A549 (cell line): Measurements from ENCODE around the gene COX5B.

Experiments
- FOSL2 ChIP-seq, 2 experiments: fragments of 450-650 bp in 1 of 2; fragments of >200 bp in 1 of 2; sonication (Bioruptor Twin) in 1 of 2; formaldehyde crosslinking; IDR thresholded peaks; 2 replicates each; pipeline versions ENCODE4 v1.5.0 to v1.6.1; 2016 to 2020; ENCODE audit warnings: mild to moderate bottlenecking in 1 of 2, moderate library complexity in 1 of 2
- MYC ChIP-seq: IDR thresholded peaks from 2 replicates; pipeline ENCODE4 v1.6.1; 2012; ENCODE audit warnings: mild to moderate bottlenecking, inconsistent platforms, low read length, improper control_type of control experiment, borderline replicate concordance
- NFE2L2 ChIP-seq: fragments of 150-350 bp; conservative IDR thresholded peaks from 2 replicates; pipeline ENCODE4 v1.6.1; 2014; ENCODE audit warnings: low read length
- POLR2A ChIP-seq: IDR thresholded peaks from 2 replicates; pipeline ENCODE4 v1.6.1; 2012; ENCODE audit warnings: mild to moderate bottlenecking, low read length
- TF ChIP-seq, protein P1 (sequence below): fragments of >200 bp; sonication (Bioruptor Twin); formaldehyde crosslinking; IDR thresholded peaks from 3 replicates; pipeline ENCODE4 v1.5.1; 2016
- TF ChIP-seq, protein P2 (sequence below): fragments of 250-450 bp; sonication (Bioruptor Pico); IDR thresholded peaks from 2 replicates; pipeline ENCODE4 v1.5.0; 2021; ENCODE audit warnings: mild to moderate bottlenecking, moderate library complexity, borderline replicate concordance
- TF ChIP-seq, protein P3 (sequence below): fragments of 200-600 bp; sonication (generic); IDR thresholded peaks from 2 replicates; pipeline ENCODE4 v1.6.1; 2016; ENCODE audit warnings: antibody characterized with exemption, mild to moderate bottlenecking, moderate library complexity

DNA sequence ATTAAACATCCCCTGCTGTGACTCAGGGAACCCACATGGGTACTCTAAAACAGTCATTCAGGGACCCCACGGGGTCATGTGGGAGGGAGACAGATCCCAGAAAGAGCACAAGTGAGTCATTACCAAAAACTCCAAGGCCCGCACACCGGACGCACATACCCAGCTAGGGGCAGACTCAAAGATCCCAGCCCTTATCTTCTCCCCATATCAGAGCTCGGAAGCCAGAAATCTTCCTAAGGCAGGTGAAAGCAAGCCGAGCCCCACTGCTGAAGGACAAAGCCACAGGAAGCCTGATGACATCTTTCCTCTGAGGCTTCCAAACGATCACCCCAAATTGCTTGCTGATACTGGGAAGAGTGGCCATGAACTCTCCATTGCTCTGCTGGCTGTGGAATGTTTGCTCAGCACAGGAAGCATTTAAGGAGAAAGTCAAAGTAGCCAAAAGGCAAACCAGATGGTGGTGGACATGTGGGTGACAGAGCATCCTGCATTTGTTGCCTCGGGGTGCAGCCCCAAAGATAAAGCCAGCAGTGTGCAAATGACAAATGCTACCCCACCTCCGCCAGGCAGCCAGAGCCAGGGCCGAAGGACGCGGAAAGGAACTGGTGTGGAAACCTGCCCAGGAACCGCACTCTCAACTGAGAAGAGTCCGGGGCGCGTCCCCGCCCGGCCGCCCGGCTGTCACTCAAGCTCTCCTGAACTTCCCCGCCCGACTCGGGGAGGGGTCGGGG is 17.2 kb downstream of the COX5B start:
- TF ChIP-seq, protein P1, sequence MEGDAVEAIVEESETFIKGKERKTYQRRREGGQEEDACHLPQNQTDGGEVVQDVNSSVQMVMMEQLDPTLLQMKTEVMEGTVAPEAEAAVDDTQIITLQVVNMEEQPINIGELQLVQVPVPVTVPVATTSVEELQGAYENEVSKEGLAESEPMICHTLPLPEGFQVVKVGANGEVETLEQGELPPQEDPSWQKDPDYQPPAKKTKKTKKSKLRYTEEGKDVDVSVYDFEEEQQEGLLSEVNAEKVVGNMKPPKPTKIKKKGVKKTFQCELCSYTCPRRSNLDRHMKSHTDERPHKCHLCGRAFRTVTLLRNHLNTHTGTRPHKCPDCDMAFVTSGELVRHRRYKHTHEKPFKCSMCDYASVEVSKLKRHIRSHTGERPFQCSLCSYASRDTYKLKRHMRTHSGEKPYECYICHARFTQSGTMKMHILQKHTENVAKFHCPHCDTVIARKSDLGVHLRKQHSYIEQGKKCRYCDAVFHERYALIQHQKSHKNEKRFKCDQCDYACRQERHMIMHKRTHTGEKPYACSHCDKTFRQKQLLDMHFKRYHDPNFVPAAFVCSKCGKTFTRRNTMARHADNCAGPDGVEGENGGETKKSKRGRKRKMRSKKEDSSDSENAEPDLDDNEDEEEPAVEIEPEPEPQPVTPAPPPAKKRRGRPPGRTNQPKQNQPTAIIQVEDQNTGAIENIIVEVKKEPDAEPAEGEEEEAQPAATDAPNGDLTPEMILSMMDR: no peak
- TF ChIP-seq, protein P2, sequence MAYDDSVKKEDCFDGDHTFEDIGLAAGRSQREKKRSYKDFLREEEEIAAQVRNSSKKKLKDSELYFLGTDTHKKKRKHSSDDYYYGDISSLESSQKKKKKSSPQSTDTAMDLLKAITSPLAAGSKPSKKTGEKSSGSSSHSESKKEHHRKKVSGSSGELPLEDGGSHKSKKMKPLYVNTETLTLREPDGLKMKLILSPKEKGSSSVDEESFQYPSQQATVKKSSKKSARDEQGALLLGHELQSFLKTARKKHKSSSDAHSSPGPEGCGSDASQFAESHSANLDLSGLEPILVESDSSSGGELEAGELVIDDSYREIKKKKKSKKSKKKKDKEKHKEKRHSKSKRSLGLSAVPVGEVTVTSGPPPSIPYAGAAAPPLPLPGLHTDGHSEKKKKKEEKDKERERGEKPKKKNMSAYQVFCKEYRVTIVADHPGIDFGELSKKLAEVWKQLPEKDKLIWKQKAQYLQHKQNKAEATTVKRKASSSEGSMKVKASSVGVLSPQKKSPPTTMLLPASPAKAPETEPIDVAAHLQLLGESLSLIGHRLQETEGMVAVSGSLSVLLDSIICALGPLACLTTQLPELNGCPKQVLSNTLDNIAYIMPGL (CRISPR knock-in tag): no peak
- TF ChIP-seq, protein P3, sequence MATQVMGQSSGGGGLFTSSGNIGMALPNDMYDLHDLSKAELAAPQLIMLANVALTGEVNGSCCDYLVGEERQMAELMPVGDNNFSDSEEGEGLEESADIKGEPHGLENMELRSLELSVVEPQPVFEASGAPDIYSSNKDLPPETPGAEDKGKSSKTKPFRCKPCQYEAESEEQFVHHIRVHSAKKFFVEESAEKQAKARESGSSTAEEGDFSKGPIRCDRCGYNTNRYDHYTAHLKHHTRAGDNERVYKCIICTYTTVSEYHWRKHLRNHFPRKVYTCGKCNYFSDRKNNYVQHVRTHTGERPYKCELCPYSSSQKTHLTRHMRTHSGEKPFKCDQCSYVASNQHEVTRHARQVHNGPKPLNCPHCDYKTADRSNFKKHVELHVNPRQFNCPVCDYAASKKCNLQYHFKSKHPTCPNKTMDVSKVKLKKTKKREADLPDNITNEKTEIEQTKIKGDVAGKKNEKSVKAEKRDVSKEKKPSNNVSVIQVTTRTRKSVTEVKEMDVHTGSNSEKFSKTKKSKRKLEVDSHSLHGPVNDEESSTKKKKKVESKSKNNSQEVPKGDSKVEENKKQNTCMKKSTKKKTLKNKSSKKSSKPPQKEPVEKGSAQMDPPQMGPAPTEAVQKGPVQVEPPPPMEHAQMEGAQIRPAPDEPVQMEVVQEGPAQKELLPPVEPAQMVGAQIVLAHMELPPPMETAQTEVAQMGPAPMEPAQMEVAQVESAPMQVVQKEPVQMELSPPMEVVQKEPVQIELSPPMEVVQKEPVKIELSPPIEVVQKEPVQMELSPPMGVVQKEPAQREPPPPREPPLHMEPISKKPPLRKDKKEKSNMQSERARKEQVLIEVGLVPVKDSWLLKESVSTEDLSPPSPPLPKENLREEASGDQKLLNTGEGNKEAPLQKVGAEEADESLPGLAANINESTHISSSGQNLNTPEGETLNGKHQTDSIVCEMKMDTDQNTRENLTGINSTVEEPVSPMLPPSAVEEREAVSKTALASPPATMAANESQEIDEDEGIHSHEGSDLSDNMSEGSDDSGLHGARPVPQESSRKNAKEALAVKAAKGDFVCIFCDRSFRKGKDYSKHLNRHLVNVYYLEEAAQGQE: no peak
- TF ChIP-seq POLR2A (no peak), MYC (no peak), FOSL2 (IDR thresholded peaks at IDR 0.05) (no peak), FOSL2 (CRISPR knock-in tag; IDR thresholded peaks at IDR 0.05) (peak; percentile 51; the same call in 1 of the 2 replicates), NFE2L2 (no peak)
